IPS-15b (cell line): Measurements from ENCODE around the gene TMEM156.
"Not testable (repeated sequence)": the region's sequence is repeated elsewhere in the genome, so short reads cannot be mapped to it uniquely, and the experiment has no call there.

Experiments used
- H3K27me3 ChIP-seq: one replicate; pipeline ENCODE4 v1.6.1; 2013; ENCODE audit warnings: low read length; ENCODE audit not compliant: control insufficient read depth, insufficient read depth
- H3K36me3 ChIP-seq: one replicate; pipeline ENCODE4 v1.6.1; 2013; ENCODE audit warnings: low read length; ENCODE audit not compliant: control insufficient read depth, insufficient read depth
- H3K4me1 ChIP-seq: one replicate; pipeline ENCODE4 v1.6.1; 2013; ENCODE audit warnings: mild to moderate bottlenecking, low read length; ENCODE audit not compliant: control insufficient read depth, insufficient read depth
- H3K4me3 ChIP-seq: one replicate; pipeline ENCODE4 v1.5.1; 2013; ENCODE audit warnings: low read depth, low read length
- H3K9ac ChIP-seq: one replicate; pipeline ENCODE4 v1.6.1; 2013; ENCODE audit warnings: low read depth, mild to moderate bottlenecking, low read length
- H3K9me3 ChIP-seq: one replicate; pipeline ENCODE4 v1.6.1; 2013; ENCODE audit warnings: mild to moderate bottlenecking, low read length; ENCODE audit not compliant: control insufficient read depth, insufficient read depth

TMEM156 gene

DNA sequence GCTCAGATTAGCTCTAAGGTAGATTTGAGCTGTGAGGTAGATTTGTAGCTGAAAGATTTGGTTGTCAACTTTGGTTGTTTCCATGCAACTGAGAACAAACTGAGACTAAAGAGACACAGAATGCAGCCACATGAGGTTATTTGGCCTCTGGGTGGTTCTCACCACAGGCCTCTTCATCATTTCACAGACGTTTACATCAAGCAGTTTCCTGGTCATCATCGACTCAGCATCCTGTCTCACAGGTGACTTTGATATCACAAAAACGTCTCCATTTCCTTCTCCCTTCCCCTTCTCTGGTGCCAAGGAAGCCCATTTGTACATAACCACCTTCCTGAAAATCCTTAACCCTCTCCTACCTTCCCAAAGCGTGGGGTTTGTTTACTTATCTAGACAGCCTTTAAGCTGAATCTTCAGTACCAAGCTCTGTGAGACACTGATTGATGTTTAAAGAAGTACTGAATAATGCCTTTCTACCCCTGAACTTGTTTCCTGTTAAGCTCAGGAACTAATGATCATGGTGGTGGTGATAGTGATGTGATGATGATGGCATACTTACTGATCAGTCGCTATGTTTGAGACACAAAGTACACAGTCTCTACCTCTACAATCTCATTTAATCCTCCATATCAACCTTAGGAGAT lies 82.7 kb downstream of the TMEM156 start:
- no peak overlapping the region for H3K4me3 ChIP-seq
- H3K9me3 ChIP-seq: no peaks in the 10 kb centered on the region
- H3K36me3 ChIP-seq: no peaks in the 10 kb centered on the region
- H3K4me1 ChIP-seq: no peaks in the 10 kb centered on the region
- H3K27me3 ChIP-seq: no peaks in the 10 kb centered on the region
- H3K9ac ChIP-seq: no peak overlapping the region

GRCh38 chr4:38948551-38948950 lies 83.7 kb downstream of the TMEM156 start:
- Histone ChIP-seq H3K27me3 (no peaks in the 10 kb centered on the region), H3K9me3 (no peaks in the 10 kb centered on the region), H3K36me3 (no peaks in the 10 kb centered on the region), H3K4me1 (no peaks in the 10 kb centered on the region), H3K4me3 (no peak overlapping the region), H3K9ac (no peak overlapping the region)

GRCh38 chr4:38946919-38947318 lies 85.3 kb downstream of the TMEM156 start:
- Histone ChIP-seq H3K4me1 (no peaks in the 10 kb centered on the region), H3K4me3 (no peak overlapping the region), H3K9me3 (no peaks in the 10 kb centered on the region), H3K27me3 (no peaks in the 10 kb centered on the region), H3K9ac (no peak overlapping the region), H3K36me3 (no peaks in the 10 kb centered on the region)

GRCh38 chr4:38944440-38944839 lies 87.8 kb downstream of the TMEM156 start:
- Histone ChIP-seq H3K4me1 (no peaks in the 10 kb centered on the region), H3K9me3 (no peaks in the 10 kb centered on the region), H3K36me3 (no peaks in the 10 kb centered on the region), H3K27me3 (no peaks in the 10 kb centered on the region), H3K9ac (no peak overlapping the region), H3K4me3 (no peak overlapping the region)

- Histone ChIP-seq H3K9me3 (no peaks in the 10 kb centered on the region), H3K9ac (no peak overlapping the region), H3K36me3 (peaks cover 2% of the 10 kb centered on the region), H3K4me1 (no peaks in the 10 kb centered on the region), H3K4me3 (no peak overlapping the region), H3K27me3 (no peaks in the 10 kb centered on the region)
Measured at GRCh38 chr4:38943343-38943742, 88.9 kb downstream of the TMEM156 start.

- H3K36me3 ChIP-seq, H3K27me3 ChIP-seq, H3K4me1 ChIP-seq, H3K4me3 ChIP-seq, H3K9me3 ChIP-seq, H3K9ac ChIP-seq: not testable (repeated sequence)
Measured at GRCh38 chr4:38941906-38942305, 90.3 kb downstream of the TMEM156 start.

DNA sequence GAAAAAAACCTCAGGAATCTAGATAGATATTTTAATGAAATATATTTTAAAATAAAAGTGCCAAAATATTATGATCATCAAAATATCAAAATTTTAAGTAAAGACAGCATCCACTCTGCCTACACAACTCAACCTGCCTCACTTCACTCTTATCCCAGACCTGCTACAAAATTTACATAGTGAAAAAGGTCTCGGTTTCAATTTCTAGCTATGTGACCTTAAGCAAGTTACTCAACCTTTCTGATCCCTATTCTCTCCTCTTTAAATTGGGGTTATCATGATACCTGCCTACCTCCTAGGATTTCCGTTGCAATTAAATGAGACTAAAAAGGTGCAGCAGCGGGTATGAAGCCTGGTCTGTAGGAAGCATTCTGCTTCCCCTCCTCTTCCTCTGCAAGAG lies 91.7 kb downstream of the TMEM156 start:
- Histone ChIP-seq H3K36me3 (peaks cover 5% of the 10 kb centered on the region), H3K27me3 (no peaks in the 10 kb centered on the region), H3K9ac (no peak overlapping the region)

GRCh38 chr4:38939165-38939564 lies 93.0 kb downstream of the TMEM156 start:
- Histone ChIP-seq H3K36me3 (peaks cover 5% of the 10 kb centered on the region), H3K9me3 (no peaks in the 10 kb centered on the region), H3K9ac (no peak overlapping the region)

More for the DNA sequence above, 91.7 kb downstream of the TMEM156 start:
- no peaks in the 10 kb centered on the region for H3K9me3 ChIP-seq
- H3K4me1 ChIP-seq: no peaks in the 10 kb centered on the region
- no peak overlapping the region for H3K4me3 ChIP-seq

DNA sequence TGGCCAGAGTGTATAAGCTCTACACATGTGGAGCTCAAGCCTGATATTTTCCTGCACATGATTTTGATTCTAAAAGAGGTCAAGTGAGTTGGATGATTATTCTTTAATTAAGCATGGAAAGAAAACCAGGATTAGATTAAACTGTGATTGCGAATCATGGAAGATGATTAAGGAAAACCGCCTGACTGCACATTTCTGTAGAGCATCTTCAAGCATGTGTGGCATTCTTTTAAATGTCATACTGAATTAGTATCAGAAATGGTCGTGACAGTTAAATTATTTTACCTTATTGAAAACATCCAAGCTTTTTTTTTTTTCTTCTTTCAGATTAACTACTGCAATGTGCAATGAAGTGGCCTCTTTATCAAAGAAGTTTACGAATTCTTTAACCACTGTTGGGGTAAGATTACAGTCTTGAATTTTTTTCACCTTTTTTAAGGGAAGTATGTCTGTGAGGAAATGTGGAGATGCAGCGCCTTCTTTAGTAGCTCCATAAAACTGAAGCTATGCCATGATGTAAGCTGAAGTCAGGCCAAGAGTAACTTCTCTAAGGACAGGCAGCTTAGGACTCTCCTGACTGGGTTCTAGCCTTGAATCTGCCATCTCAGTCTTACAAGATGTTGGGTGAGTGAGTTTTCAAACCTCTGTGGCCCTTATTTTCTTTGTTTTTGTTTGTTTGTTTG lies 96.7 kb downstream of the TMEM156 start:
- Histone ChIP-seq H3K9me3 (no peaks in the 10 kb centered on the region), H3K36me3 (peaks cover 5% of the 10 kb centered on the region), H3K9ac (no peak overlapping the region), H3K4me1 (no peaks in the 10 kb centered on the region), H3K27me3 (no peaks in the 10 kb centered on the region), H3K4me3 (no peak overlapping the region)

More at GRCh38 chr4:38939165-38939564, 93.0 kb downstream of the TMEM156 start:
- no peaks in the 10 kb centered on the region for H3K27me3 ChIP-seq
- no peak overlapping the region for H3K4me3 ChIP-seq
- H3K4me1 ChIP-seq: no peaks in the 10 kb centered on the region

- no peaks in the 10 kb centered on the region for H3K36me3 ChIP-seq
- H3K4me3 ChIP-seq: no peak overlapping the region
- H3K4me1 ChIP-seq: no peaks in the 10 kb centered on the region
- no peaks in the 10 kb centered on the region for H3K9me3 ChIP-seq
- H3K9ac ChIP-seq: no peak overlapping the region
- H3K27me3 ChIP-seq: no peaks in the 10 kb centered on the region
Measured at GRCh38 chr4:38931125-38931524, 101.1 kb downstream of the TMEM156 start.

DNA sequence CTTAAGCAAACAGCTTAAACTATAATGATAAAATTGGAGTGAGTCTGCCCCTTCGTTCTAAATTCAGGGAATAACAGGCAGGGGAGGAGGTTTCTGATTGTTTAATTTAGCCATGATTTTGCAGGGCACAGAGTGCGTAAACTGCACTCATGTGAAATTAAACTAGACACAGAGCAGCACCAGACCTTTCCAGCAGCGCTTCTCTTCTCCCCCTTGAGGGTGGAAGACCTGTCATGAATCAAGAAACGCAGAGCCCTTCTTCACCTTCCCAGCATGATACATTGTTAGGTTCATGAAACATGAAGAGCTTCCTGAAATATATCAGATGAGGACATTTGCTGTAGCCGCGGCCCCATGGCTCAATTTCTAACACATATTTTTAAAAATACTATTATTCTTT lies 101.5 kb downstream of the TMEM156 start:
- no peaks in the 10 kb centered on the region for H3K4me1 ChIP-seq
- H3K9me3 ChIP-seq: no peaks in the 10 kb centered on the region
- H3K27me3 ChIP-seq: no peaks in the 10 kb centered on the region
- H3K9ac ChIP-seq: no peak overlapping the region
- no peak overlapping the region for H3K4me3 ChIP-seq
- no peaks in the 10 kb centered on the region for H3K36me3 ChIP-seq

DNA sequence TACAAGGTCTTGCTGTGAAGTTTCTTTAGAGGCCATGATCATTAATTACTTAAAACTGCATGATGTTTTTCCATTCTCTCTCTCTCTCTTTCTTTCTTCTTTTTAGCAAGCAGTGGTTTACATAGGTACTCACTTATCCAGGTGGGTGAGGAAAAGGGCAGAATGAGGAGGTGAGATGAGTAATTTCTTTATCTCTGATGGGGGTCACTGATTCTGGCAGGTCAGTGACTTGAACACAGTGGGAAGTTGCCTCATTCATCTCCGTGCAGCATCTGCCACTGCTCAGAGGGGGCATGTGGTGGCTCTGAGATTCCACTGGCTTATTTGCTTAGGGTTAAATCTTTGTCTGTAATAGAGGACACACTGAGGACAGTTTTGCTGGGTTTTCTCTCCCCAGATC lies 102.0 kb downstream of the TMEM156 start:
- Histone ChIP-seq H3K4me1 (no peaks in the 10 kb centered on the region), H3K36me3 (no peaks in the 10 kb centered on the region), H3K9me3 (no peaks in the 10 kb centered on the region), H3K9ac (no peak overlapping the region), H3K27me3 (no peaks in the 10 kb centered on the region), H3K4me3 (no peak overlapping the region)
